HCT116 (cell line): ENCODE results near the gene NFKBIA. TPM values are rescaled to one million over a fixed set of nuclear protein-coding genes. Genes with fewer than 3 reads are reported as not detected.
"Not testable (repeated sequence)": the region's sequence is repeated elsewhere in the genome, so short reads cannot be mapped to it uniquely, and the experiment has no call there.

Experiments used
- ATAC-seq: fragments of 200-7000 bp; cut with Tn5 transposase; 2 replicates; pipeline ENCODE4 v1.9.1; 2020; ENCODE audit warnings: mild to moderate bottlenecking, moderate library complexity
- BruUV-seq: library from RNA; stranded (reverse); fragments of 400-500 nt; replicated peaks from 2 replicates; lab custom pipeline; 2021; lab: Mats Ljungman, UMichigan
- CTCF ChIA-PET: fragments of 300-600 bp; sonication (Branson Sonifier 250); formaldehyde crosslinking; loops from one replicate; lab custom pipeline; 2021; ENCODE audit warnings: antibody characterized with exemption; lab: Charles Lee
- POLR2A ChIA-PET: fragments of 300-600, 350-600 bp; sonication (Branson Sonifier 250); formaldehyde crosslinking; loops from one replicate; lab custom pipeline; 2021; ENCODE audit warnings: antibody characterized with exemption; lab: Charles Lee
- RAD21 ChIA-PET, 2 experiments: fragments of 300-600 bp; sonication (Branson Sonifier 250); formaldehyde crosslinking; loops; one replicate each; lab custom pipeline; 2023; ENCODE audit warnings: low total read pairs in 2 of 2; ENCODE audit not compliant: uncharacterized antibody in 2 of 2, unreplicated experiment in 2 of 2, low non-redundant PET in 1 of 2; lab: Charles Lee
- DNase-seq: peaks from one replicate; pipeline ENCODE4 v3.0.0-alpha.2; 2010; ENCODE audit warnings: low read depth, low spot score
- H2AFZ ChIP-seq: fragments of 200-600 bp; shearing (Covaris generic), sonication (generic); 2 replicates; pipeline ENCODE4 v1.6.1; 2017; ENCODE audit warnings: low read depth, mixed run types, mixed read lengths, antibody characterized with exemption, low read length; ENCODE audit not compliant: poor library complexity, severe bottlenecking
- H3K27ac ChIP-seq: 2 replicates; pipeline ENCODE4 v1.5.1; 2012; ENCODE audit warnings: low read depth, low read length
- H3K27me3 ChIP-seq: fragments of 200-600 bp; sonication (generic); 2 replicates; pipeline ENCODE4 v1.6.1; 2016; ENCODE audit warnings: mixed run types, low read length, mixed read lengths; ENCODE audit not compliant: insufficient read depth
- H3K36me3 ChIP-seq, 2 experiments: fragments of 200-500 bp in 1 of 2; fragments of 200-600 bp in 1 of 2; sonication (Bioruptor generic) in 1 of 2; sonication (generic) in 1 of 2; 2 replicates each; pipeline versions ENCODE4 v1.5.1 to v1.6.1; 2014 to 2016; ENCODE audit warnings: low read length in 2 of 2, inconsistent platforms in 1 of 2, mixed read lengths in 1 of 2, mixed run types in 1 of 2; ENCODE audit not compliant: insufficient read depth in 2 of 2, control insufficient read depth in 1 of 2
- H3K4me1 ChIP-seq, 2 experiments: fragments of 200-600 bp in 1 of 2; sonication (generic) in 1 of 2; 2 replicates each; pipeline versions ENCODE4 v1.5.1 to v1.6.1; 2012 to 2017; ENCODE audit warnings: low read length in 2 of 2, inconsistent platforms in 1 of 2, mild to moderate bottlenecking in 1 of 2, mixed read lengths in 1 of 2, mixed run types in 1 of 2, moderate library complexity in 1 of 2; ENCODE audit not compliant: insufficient read depth in 2 of 2, control insufficient read depth in 1 of 2
- H3K4me2 ChIP-seq: fragments of 200-600 bp; sonication (generic); 2 replicates; pipeline ENCODE4 v1.6.1; 2017; ENCODE audit warnings: mixed run types, low read length, mixed read lengths
- H3K4me3 ChIP-seq, 2 experiments: fragments of 200-600 bp in 1 of 2; sonication (generic) in 1 of 2; replicated peaks in 1 of 2; 2 replicates each; pipeline ENCODE4 v1.5.1; 2011 to 2016; ENCODE audit warnings: low read length in 2 of 2, control low read depth in 1 of 2, low read depth in 1 of 2, mild to moderate bottlenecking in 1 of 2, mixed read lengths in 1 of 2, mixed run types in 1 of 2
- H3K79me2 ChIP-seq: fragments of 200-600 bp; sonication (generic); 2 replicates; pipeline ENCODE4 v1.6.1; 2017; ENCODE audit warnings: mild to moderate bottlenecking, mixed run types, low read length, moderate library complexity, mixed read lengths; ENCODE audit not compliant: insufficient read depth
- H3K9ac ChIP-seq: fragments of 200-600 bp; sonication (generic); 2 replicates; pipeline ENCODE4 v1.6.1; 2016; ENCODE audit warnings: low read length, mixed read lengths
- H3K9me2 ChIP-seq: fragments of 200-600 bp; sonication (generic), shearing (Covaris generic); 2 replicates; pipeline ENCODE4 v1.6.1; 2017; ENCODE audit warnings: mixed run types, mild to moderate bottlenecking, moderate library complexity; ENCODE audit not compliant: insufficient read depth
- H3K9me3 ChIP-seq, 2 experiments: fragments of 200-500 bp in 1 of 2; fragments of 200-600 bp in 1 of 2; sonication (Bioruptor generic) in 1 of 2; sonication (generic) in 1 of 2; 2 replicates each; pipeline ENCODE4 v1.6.1; 2014 to 2017; ENCODE audit warnings: low read length in 2 of 2, mixed read lengths in 2 of 2, inconsistent platforms in 1 of 2, low read depth in 1 of 2, mild to moderate bottlenecking in 1 of 2, mixed run types in 1 of 2, moderate library complexity in 1 of 2; ENCODE audit not compliant: control insufficient read depth in 1 of 2, insufficient read depth in 1 of 2
- H4K20me1 ChIP-seq: fragments of 200-600 bp; sonication (generic), shearing (Covaris generic); 2 replicates; pipeline ENCODE4 v1.6.1; 2017; ENCODE audit warnings: mixed run types, mild to moderate bottlenecking, moderate library complexity; ENCODE audit not compliant: insufficient read depth
- EZH2 ChIP-seq: fragments of 200-600 bp; sonication (generic); IDR thresholded peaks from 2 replicates; pipeline ENCODE4 v1.6.1; 2017; ENCODE audit warnings: antibody characterized with exemption, mixed run types
- EZH2phosphoT487 ChIP-seq: fragments of 200-600 bp; IDR thresholded peaks from 2 replicates; pipeline ENCODE4 v1.6.1; 2018; ENCODE audit warnings: antibody characterized with exemption, borderline replicate concordance
- JUND ChIP-seq: IDR thresholded peaks from 2 replicates; pipeline ENCODE4 v1.6.1; 2012
- POLR2A ChIP-seq: IDR thresholded peaks from 2 replicates; pipeline ENCODE4 v1.7.0; 2011; ENCODE audit warnings: borderline replicate concordance; ENCODE audit not compliant: insufficient read depth, insufficient read length; ENCODE audit errors: extremely low read depth
- SP1 ChIP-seq: IDR thresholded peaks from 2 replicates; pipeline ENCODE4 v1.6.1; 2012; ENCODE audit warnings: low read depth
- intact Hi-C: fragments of 100-400 bp; cut with micrococcal nuclease; formaldehyde crosslinking; loops from 2 replicates; pipeline ENCODE4 v1.10.0; 2022
- total RNA-seq: library from RNA; stranded (reverse); gene quantifications from one replicate; pipeline ENCODE4 v1.2.1, GENCODE V29; 2021; ENCODE audit not compliant: unreplicated experiment

Gene NFKBIA
- total RNA-seq, 1 experiment from 2014 or later = 42.6 TPM

GRCh38 chr14:35396610-35397009 is 7.9 kb downstream of the NFKBIA start:
- BruUV-seq, CTCF ChIA-PET, intact Hi-C loops, H3K27ac ChIP-seq, H3K79me2 ChIP-seq, H3K9ac ChIP-seq, H3K9me3 ChIP-seq, H3K4me2 ChIP-seq, DNase-seq, H4K20me1 ChIP-seq, H3K27me3 ChIP-seq, ATAC-seq, H2AFZ ChIP-seq, H3K9me2 ChIP-seq, RAD21 ChIA-PET, H3K4me3 ChIP-seq: not testable (repeated sequence)
- POLR2A ChIA-PET = interaction anchor here (0.7 kb wide), 1 partner anchor 722 kb away, joined by 3 read pairs; no protein-coding TSS in a partner anchor
- peaks cover 6 to 11% of the 10 kb centered on the region in 2 experiments; a peak in 3 of 4 replicates for H3K36me3 ChIP-seq
- peaks cover 5 to 13% of the 10 kb centered on the region in 2 experiments; a peak in 3 of 4 replicates for H3K4me1 ChIP-seq

GRCh38 chr14:35395283-35395682 is 9.3 kb downstream of the NFKBIA start:
- BruUV-seq = no TSS peak
- Histone ChIP-seq H4K20me1 (no peaks in the 10 kb centered on the region), H3K27ac (no peak overlapping the region), H3K9ac (no peak overlapping the region), H3K4me2 (no peak overlapping the region), H3K9me3 (no peaks in the 10 kb centered on the region), H3K4me1 (peaks cover 4 to 25% of the 10 kb centered on the region in 2 experiments), H3K4me3 (no peak overlapping the region), H3K27me3 (no peaks in the 10 kb centered on the region), H3K79me2 (no peaks in the 10 kb centered on the region), H3K9me2 (no peaks in the 10 kb centered on the region), H2AFZ (no peak overlapping the region), H3K36me3 (no peaks in the 10 kb centered on the region)
- intact Hi-C loops = no loop called here
- POLR2A ChIA-PET = interaction anchor here (2.1 kb wide), 1 partner anchor 9 kb away, joined by 9 read pairs; the partner anchor contains the start of gene NFKBIA
- RAD21 ChIA-PET = interaction anchor here in 1 of 2 experiments (0.6 kb wide), 1 partner anchor 22 kb away, joined by 3 read pairs; no protein-coding TSS in a partner anchor
- DNase-seq (no peak), ATAC-seq (no peak)
- CTCF ChIA-PET = no interaction called here
- no peak for TF ChIP-seq EZH2phosphoT487
- TF ChIP-seq SP1 = no peak
- TF ChIP-seq EZH2 = no peak
- TF ChIP-seq JUND = no peak
- no peak for TF ChIP-seq POLR2A
